ENCODE data around the gene HINFP.
"Not testable (repeated sequence)": the region's sequence is repeated elsewhere in the genome, so short reads cannot be mapped to it uniquely, and the experiment has no call there.

The HINFP gene

GRCh38 chr11:119155733-119156492 lies 34.5 kb downstream of the HINFP start:
- no peak for DNase-seq (ENCODE audit: low read depth, low spot score)

DNA sequence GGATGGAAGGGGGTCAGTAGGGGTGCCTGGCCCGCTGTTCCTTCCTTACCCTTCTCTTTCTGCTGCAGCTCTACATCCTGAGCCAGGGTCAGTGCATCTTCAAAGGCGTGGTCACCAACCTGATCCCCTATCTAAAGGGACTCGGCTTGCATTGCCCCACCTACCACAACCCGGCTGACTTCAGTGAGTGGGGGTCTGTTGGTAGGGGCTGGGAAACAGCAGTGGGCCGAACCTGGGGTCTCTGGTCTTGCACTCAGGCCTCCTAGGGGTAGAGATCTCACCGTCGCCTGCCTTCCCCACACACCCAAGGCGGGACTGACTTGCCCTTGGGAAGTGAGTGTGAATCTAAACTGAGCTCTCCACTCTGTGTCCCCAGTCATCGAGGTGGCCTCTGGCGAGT lies 35.1 kb downstream of the HINFP start:
- DNase-seq (ENCODE audit: low read depth, low spot score) = no peak

DNA sequence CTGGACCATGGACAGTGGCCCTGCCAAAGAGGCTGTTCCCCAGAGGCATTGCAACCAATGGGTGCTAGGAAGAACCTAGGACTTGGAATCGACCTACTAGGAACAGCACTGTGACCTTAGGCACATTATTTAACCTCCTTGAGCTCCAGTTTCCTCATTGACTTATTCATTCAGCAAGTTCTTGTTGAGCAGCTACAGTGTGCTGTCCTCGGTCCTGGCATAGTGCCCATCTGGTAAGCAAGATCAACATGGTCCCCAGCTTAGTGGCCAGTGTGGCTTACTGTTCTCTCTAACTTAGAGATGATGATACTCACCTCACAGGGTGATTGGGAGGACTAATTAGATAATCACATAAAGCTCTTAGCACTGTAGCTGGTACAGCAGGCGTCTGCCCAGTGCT lies 35.7 kb downstream of the HINFP start:
- no peak for DNase-seq (ENCODE audit: low read depth, low spot score)

DNA sequence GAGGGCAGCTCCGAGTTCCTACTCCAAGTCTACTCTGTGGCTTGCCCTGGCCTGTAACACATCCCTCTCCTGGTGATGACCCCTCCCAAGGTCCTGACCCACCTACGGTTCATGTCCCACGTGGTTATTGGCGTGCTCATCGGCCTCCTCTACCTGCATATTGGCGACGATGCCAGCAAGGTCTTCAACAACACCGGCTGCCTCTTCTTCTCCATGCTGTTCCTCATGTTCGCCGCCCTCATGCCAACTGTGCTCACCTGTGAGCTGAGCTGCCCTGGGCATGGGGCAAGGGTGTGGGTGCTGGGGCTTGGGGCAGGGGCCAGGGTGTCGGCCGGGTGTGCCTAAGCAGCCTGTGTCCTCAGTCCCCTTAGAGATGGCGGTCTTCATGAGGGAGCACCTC lies 37.1 kb downstream of the HINFP start:
- DNase-seq (ENCODE audit: low read depth, low spot score) = no peak

DNA sequence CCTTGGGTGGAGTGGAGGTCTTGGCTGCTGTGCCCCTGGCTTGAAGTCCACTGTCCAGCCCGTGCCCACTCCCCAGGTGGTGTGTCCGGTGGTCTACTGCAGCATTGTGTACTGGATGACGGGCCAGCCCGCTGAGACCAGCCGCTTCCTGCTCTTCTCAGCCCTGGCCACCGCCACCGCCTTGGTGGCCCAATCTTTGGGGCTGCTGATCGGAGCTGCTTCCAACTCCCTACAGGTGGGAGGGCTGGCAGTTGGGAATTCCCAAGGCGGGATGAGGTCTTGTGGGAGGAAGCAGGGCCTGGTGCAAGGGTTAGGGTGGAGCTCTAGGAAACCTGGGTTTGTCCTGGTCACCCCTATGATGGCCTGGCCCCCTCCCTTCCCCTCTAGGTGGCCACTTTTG lies 38.8 kb downstream of the HINFP start:
- DNase-seq (ENCODE audit: low read depth, low spot score) = no peak

DNA sequence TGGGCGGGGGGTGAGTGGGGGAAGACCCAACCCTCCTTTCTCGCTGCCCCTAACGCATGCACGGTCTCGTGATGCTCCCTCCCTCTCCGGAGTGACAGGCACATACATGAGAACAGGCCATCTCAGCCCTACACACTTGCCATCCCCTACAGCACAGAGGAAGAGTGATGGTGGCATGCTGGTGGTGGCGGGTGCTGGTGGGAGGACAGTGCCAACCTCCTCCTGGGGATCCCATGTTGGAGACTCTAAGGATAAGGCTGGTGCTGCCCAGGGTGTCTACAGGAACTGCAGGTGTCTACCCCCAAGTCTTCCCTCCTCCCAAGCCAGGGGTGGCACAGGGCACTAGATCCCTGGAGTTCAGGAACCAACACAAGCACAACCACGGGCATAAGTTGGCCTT lies 40.5 kb downstream of the HINFP start:
- no peak for DNase-seq (ENCODE audit: low read depth, low spot score)

DNA sequence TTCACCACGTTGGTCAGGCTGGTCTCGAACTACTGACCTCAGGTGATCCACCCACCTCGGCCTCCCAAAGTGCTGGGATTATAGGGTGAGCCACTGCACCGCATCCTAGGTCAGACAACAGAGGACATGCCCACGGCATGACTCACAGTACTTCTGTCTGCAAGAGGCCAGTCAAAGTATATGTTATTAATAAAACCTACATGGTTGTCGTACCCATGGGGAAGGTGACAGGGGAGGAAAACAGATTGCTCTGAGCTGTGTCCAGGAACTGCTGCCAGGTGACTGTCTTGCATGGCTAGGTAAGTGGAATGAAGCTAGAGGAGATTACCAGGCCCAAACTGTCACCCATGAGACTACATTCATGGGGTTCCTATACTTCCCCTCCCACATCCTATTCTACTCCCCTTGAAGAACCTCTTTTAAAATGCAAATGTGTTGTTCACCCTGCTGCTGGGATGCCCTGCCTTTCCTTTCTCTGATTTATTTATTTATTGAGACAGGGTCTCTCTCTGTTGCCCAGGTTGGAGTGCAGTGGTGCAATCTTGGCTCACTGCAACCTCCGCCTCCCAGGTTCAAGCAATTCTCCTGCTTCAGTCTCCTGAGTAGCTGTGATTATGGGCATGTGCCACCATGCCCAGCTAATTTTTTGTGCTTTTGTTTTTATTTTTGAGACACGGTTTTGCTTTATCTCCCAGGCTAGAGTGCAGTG lies 45.1 kb downstream of the HINFP start:
- DNase-seq (ENCODE audit: low read depth, low spot score) = no peak

DNA sequence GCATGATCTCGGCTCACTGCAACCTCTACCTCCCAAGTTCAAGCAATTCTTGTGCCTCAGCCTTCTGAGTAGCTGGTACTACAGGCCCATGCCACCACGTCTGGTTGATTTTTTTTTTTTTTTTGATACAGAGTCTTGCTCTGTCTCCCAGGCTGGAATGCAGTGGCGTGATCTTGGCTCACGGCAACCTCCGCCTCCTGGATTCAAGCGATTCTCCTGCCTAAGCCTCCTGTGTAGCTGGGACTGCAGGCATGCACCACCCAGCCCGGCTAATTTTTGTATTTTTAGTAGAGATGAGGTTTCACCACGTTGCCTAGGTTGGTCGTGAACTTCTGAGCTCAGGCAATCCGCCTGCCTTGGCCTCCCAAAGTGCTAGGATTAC lies 45.7 kb downstream of the HINFP start:
- not testable (repeated sequence) for DNase-seq (ENCODE audit: low read depth, low spot score)

DNA sequence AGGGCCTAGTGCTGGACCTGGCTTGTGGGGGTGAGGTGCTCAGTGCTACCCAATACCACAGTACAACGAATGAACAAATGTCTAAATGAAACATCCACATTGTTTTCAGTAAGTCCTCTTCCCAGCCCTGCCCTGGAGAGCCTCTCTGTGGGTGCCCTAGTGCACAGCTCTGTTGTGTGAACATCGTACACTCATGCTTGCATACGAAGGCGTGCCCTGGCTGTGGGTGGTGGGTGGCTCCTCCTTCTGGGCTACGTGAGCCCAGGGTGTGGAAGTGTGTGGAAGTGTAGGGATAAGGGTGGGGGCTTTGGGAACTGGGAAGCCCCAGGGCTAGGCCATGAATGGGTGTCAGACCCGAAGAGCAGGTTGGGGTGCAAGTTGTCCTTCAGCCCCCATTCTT lies 46.6 kb downstream of the HINFP start:
- DNase-seq (ENCODE audit: low read depth, low spot score) = no peak

DNA sequence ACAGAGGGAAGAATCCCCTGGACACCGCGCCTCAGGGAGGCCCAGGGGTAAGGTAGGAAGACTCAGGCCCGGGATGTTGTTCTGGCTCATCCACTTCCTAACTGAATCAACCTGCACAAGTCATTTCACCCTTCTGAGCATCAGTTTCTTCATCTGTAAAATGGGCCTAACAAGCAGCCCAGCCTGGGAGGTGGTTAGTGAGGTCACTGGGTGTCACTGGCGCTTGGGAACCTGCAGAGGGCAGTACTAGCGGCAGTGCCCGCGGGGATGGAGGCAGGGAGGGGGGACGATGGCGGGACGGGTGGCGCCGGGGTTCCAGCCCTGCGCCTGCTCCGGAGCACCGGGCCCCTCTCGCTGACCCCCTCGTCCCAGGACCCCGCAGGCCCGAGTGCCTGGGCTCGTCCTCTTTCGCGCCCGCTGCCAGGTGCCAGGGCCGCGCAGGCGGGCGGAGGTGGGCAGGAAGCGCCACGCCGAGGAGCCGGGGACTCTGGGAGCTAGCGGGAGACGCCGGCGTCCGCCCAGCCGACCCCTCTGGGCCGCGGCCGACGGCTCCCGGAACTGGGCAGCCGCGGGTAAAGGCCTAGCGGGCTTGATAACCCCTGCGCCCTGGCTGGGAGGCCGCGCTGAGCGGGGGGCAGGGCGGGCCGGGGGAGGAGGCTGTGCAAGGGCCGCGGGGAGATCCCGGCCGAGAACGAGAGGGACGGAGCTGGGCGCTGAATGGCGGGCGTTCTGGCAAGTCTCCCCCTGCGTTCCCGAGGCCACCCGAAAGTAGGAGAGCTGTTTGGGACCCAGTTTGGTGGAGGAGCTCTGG lies 47.3 kb downstream of the HINFP start, which contains the start of gene NLRX1:
Gene NLRX1, plus strand, starts transcription at position 255 of the 811 bp plus-strand sequence. CDS start 2,679 bp downstream, outside the sequence.
- DNase-seq (ENCODE audit: low read depth, low spot score) = peak; percentile 68

DNA sequence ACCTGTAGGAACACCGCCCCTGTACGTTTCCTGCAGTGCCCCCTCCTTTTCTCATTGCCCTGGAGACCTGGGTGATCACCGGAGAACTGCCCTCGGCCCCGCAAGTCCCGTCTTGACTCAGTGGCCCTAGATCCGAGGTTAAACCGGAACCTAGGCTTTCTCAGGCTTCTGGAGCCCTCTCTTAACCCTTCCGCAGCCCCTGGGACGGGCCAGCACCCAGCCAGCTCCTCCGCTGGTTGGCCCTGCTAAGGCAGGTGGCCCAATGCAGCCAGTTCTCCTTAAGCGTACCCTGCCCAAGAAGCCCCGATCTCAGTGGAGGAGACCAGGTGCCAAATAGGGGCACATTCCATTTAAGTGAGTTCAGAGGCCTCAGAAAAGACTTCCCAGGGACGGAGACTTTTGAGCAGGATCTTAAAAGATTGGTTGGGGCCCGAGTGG lies 47.9 kb downstream of the HINFP start:
- DNase-seq (ENCODE audit: low read depth, low spot score) = no peak

- DNase-seq (ENCODE audit: low read depth, low spot score) = no peak
Measured at GRCh38 chr11:119172513-119172912, 51.1 kb downstream of the HINFP start.

DNA sequence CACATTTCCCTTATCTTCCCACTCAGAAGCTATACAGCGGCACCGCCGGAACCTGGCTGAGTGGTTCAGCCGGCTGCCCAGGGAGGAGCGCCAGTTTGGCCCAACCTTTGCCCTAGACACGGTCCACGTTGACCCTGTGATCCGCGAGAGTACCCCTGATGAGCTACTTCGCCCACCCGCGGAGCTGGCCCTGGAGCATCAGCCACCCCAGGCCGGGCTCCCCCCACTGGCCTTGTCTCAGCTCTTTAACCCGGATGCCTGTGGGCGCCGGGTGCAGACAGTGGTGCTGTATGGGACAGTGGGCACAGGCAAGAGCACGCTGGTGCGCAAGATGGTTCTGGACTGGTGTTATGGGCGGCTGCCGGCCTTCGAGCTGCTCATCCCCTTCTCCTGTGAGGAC lies 52.1 kb downstream of the HINFP start:
- DNase-seq (ENCODE audit: low read depth, low spot score) = no peak

GRCh38 chr11:119175493-119176077 lies 54.2 kb downstream of the HINFP start:
- DNase-seq (ENCODE audit: low read depth, low spot score) = no peak

GRCh38 chr11:119178166-119178680 lies 56.8 kb downstream of the HINFP start:
- no peak for DNase-seq (ENCODE audit: low read depth, low spot score)

DNA sequence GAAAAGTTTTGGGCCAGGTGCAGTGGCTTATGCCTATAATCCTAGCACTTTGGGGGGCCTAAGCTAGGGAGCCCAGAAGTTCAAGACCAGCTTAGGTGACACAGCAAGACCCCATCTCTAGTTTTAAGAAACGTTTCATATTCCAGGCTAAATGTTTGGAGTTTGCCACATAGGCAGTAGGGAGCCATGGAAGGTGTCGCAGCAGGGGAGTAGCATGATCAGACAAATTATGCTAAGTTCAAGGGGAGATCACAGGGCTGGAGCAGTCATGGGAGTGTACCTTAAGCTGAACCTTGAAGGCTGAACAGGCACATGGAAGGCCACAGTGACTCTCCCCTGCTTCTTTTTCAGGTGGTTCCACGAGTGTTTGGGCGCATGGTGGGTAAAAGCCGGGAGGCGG lies 58.0 kb downstream of the HINFP start:
- no peak for DNase-seq (ENCODE audit: low read depth, low spot score)

- DNase-seq (ENCODE audit: low read depth, low spot score) = no peak
Measured at GRCh38 chr11:119179983-119180382, 58.6 kb downstream of the HINFP start.

- no peak for DNase-seq (ENCODE audit: low read depth, low spot score)
Measured at GRCh38 chr11:119180729-119181676, 59.6 kb downstream of the HINFP start.

- no peak for DNase-seq (ENCODE audit: low read depth, low spot score)
Measured at GRCh38 chr11:119181677-119182412, 60.5 kb downstream of the HINFP start.

DNA sequence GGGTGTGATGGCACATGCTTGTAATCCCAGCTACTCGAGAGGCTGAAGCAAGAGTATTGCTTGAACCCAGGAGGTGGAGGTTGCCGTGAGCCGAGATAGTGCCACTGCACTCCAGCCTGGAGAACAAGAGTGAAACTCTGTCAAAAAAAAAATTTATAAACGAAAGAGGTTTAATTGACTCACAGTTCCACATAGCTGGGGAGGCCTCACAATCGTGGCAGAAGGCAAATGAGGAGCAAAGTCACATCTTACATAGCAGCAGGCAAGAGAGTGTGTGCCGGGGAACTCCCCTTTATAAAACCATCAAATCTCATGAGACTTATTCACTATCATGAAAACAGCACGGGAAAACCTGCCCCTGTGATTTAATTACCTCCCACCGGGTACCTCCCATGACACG lies 63.0 kb downstream of the HINFP start:
- not testable (repeated sequence) for DNase-seq (ENCODE audit: low read depth, low spot score)

Data from activated CD4-positive, CD25-positive, alpha-beta regulatory T cell treated with anti-CD3 and anti-CD28 coated beads, Interleukin-2, amount 50 U/mL, for 16 hours (primary cell).